H1 (cell line): Measurements from ENCODE around the gene TSC22D3. TPM values are rescaled to one million over a fixed set of nuclear protein-coding genes. Genes with fewer than 3 reads are reported as not detected.

Source experiments
- CTCF ChIA-PET: fragments of 300-600 bp; sonication (Branson Sonifier 250); formaldehyde crosslinking; loops from one replicate; lab custom pipeline; 2021; ENCODE audit not compliant: partially characterized antibody; lab: Charles Lee
- POLR2A ChIA-PET: fragments of 300-600 bp; sonication (Branson Sonifier 250); formaldehyde crosslinking; loops from one replicate; lab custom pipeline; 2021; ENCODE audit warnings: inconsistent platforms; ENCODE audit not compliant: partially characterized antibody; lab: Charles Lee
- DNase-seq, 2 experiments: peaks; one replicate each; pipeline versions ENCODE4 v3.0.0 to v3.0.0-alpha.2; 2010 to 2022; ENCODE audit warnings: low spot score in 2 of 2, low read depth in 1 of 2, mixed read lengths in 1 of 2
- FAIRE-seq: peaks from 2 replicates; lab custom pipeline; 2011; peaks lifted over from hg19 to GRCh38; lab: Jason Lieb, UNC
- H2AFZ ChIP-seq: 2 replicates; pipeline ENCODE4 v1.8.1; 2012; ENCODE audit warnings: low read length, inconsistent platforms
- H2AK5ac ChIP-seq: 2 replicates; pipeline ENCODE4 v1.6.1; 2013; ENCODE audit warnings: low read depth, low read length
- H2BK120ac ChIP-seq: replicated peaks from 2 replicates; pipeline ENCODE3; 2013; ENCODE audit warnings: low read depth, low read length, inconsistent platforms
- H2BK12ac ChIP-seq: 2 replicates; pipeline ENCODE4 v1.6.1; 2013; ENCODE audit warnings: low read depth, low read length
- H2BK15ac ChIP-seq: 2 replicates; pipeline ENCODE4 v1.6.1; 2013; ENCODE audit warnings: low read length
- H2BK20ac ChIP-seq: 2 replicates; pipeline ENCODE4 v1.6.1; 2013; ENCODE audit warnings: low read length
- H2BK5ac ChIP-seq: 2 replicates; pipeline ENCODE4 v1.6.1; 2013; ENCODE audit warnings: low read depth, low read length
- H3K14ac ChIP-seq: 2 replicates; pipeline ENCODE4 v1.6.1; 2013; ENCODE audit warnings: inconsistent platforms; ENCODE audit not compliant: insufficient read length
- H3K18ac ChIP-seq: 2 replicates; pipeline ENCODE4 v1.6.1; 2013; ENCODE audit warnings: low read length; ENCODE audit errors: extremely low read depth
- H3K23ac ChIP-seq: 2 replicates; pipeline ENCODE4 v1.6.1; 2013; ENCODE audit warnings: inconsistent platforms; ENCODE audit not compliant: insufficient read length
- H3K23me2 ChIP-seq: 2 replicates; pipeline ENCODE4 v1.6.1; 2013; ENCODE audit warnings: low read depth, low read length
- H3K27ac ChIP-seq: 2 replicates; pipeline ENCODE4 v1.6.1; 2011; ENCODE audit warnings: low read depth, low read length, inconsistent platforms
- H3K27me3 ChIP-seq, 4 experiments: replicated peaks in 1 of 4; 1 replicate in 1 of 4; 2 replicates in 3 of 4; pipeline versions ENCODE4 v1.6.1 to v1.8.1; 2011 to 2013; ENCODE audit warnings: low read length in 3 of 4, mild to moderate bottlenecking in 3 of 4, inconsistent platforms in 2 of 4, mixed read lengths in 2 of 4, moderate library complexity in 1 of 4; ENCODE audit not compliant: control insufficient read depth in 3 of 4, insufficient read depth in 3 of 4; ENCODE audit errors: extremely low read depth in 1 of 4
- H3K36me3 ChIP-seq, 4 experiments: 2 replicates each; pipeline versions ENCODE4 v1.6.1 to v1.8.1; 2011 to 2013; ENCODE audit warnings: mild to moderate bottlenecking in 4 of 4, low read length in 3 of 4, moderate library complexity in 2 of 4, control low read depth in 1 of 4, inconsistent platforms in 1 of 4; ENCODE audit not compliant: insufficient read depth in 4 of 4, control insufficient read depth in 2 of 4
- H3K4ac ChIP-seq: replicated peaks from 2 replicates; pipeline ENCODE3; 2013; ENCODE audit warnings: low read length, low read depth, mixed read lengths, inconsistent platforms; ENCODE audit not compliant: insufficient read length
- H3K4me1 ChIP-seq, 4 experiments: replicated peaks in 1 of 4; 1 replicate in 1 of 4; 2 replicates in 3 of 4; pipeline versions ENCODE4 v1.6.1 to v1.8.1; 2011 to 2013; ENCODE audit warnings: low read length in 3 of 4, inconsistent platforms in 2 of 4, mixed read lengths in 1 of 4; ENCODE audit not compliant: insufficient read depth in 4 of 4, control insufficient read depth in 3 of 4
- H3K4me2 ChIP-seq, 2 experiments: 2 replicates each; pipeline versions ENCODE4 v1.6.1 to v1.8.1; 2011 to 2013; ENCODE audit warnings: low read depth in 2 of 2, low read length in 2 of 2, control low read depth in 1 of 2, inconsistent platforms in 1 of 2, mild to moderate bottlenecking in 1 of 2; ENCODE audit not compliant: insufficient read depth in 1 of 2
- H3K4me3 ChIP-seq, 4 experiments: fragments of 200-600, 300-600 bp in 1 of 4; sonication (generic), shearing (Covaris generic), sonication (Bioruptor Twin) in 1 of 4; 2 replicates each; pipeline versions ENCODE4 v1.5.1 to v1.8.1; 2011 to 2016; ENCODE audit warnings: low read length in 4 of 4, low read depth in 3 of 4, control low read depth in 2 of 4, inconsistent platforms in 2 of 4, mild to moderate bottlenecking in 2 of 4, mixed read lengths in 1 of 4, moderate library complexity in 1 of 4; ENCODE audit not compliant: insufficient read depth in 2 of 4; ENCODE audit errors: extremely low read depth in 1 of 4
- H3K56ac ChIP-seq: replicated peaks from 2 replicates; pipeline ENCODE3; 2013; ENCODE audit warnings: low read depth, mild to moderate bottlenecking, mixed read lengths, low read length, inconsistent platforms; ENCODE audit not compliant: insufficient read length
- H3K79me1 ChIP-seq: 2 replicates; pipeline ENCODE4 v1.6.1; 2013; ENCODE audit warnings: low read depth, low read length, control low read depth
- H3K79me2 ChIP-seq, 2 experiments: 2 replicates each; pipeline versions ENCODE4 v1.6.1 to v1.8.1; 2012 to 2013; ENCODE audit warnings: low read length in 2 of 2, mild to moderate bottlenecking in 2 of 2, inconsistent platforms in 1 of 2; ENCODE audit not compliant: insufficient read depth in 2 of 2, control insufficient read depth in 1 of 2
- H3K9ac ChIP-seq, 4 experiments: replicated peaks in 1 of 4; 1 replicate in 1 of 4; 2 replicates in 3 of 4; pipeline versions ENCODE4 v1.6.1 to v1.8.1; 2011 to 2013; ENCODE audit warnings: low read depth in 3 of 4, low read length in 3 of 4, control low read depth in 2 of 4, mild to moderate bottlenecking in 2 of 4, moderate library complexity in 2 of 4, inconsistent platforms in 1 of 4; ENCODE audit errors: extremely low read depth in 1 of 4
- H3K9me3 ChIP-seq, 2 experiments: 2 replicates each; pipeline versions ENCODE4 v1.6.1 to v1.8.1; 2012 to 2013; ENCODE audit warnings: mild to moderate bottlenecking in 2 of 2, moderate library complexity in 2 of 2, control low read depth in 1 of 2, inconsistent platforms in 1 of 2, low read depth in 1 of 2, low read length in 1 of 2, mixed read lengths in 1 of 2; ENCODE audit not compliant: insufficient read depth in 2 of 2
- H4K20me1 ChIP-seq, 2 experiments: replicated peaks in 1 of 2; 2 replicates each; pipeline versions ENCODE3 to v1.8.1; 2011 to 2013; ENCODE audit warnings: inconsistent platforms in 2 of 2, low read length in 2 of 2, mild to moderate bottlenecking in 1 of 2; ENCODE audit not compliant: insufficient read depth in 2 of 2, control insufficient read depth in 1 of 2
- H4K5ac ChIP-seq: 2 replicates; pipeline ENCODE4 v1.6.1; 2013; ENCODE audit warnings: low read length, low read depth, mixed read lengths, inconsistent platforms; ENCODE audit not compliant: insufficient read length
- H4K8ac ChIP-seq: 2 replicates; pipeline ENCODE4 v1.8.0; 2013; ENCODE audit warnings: mild to moderate bottlenecking, moderate library complexity, low read length, inconsistent platforms; ENCODE audit not compliant: insufficient read depth; ENCODE audit errors: extremely low read depth
- H4K91ac ChIP-seq: replicated peaks from 2 replicates; pipeline ENCODE3; 2013; ENCODE audit warnings: low read length, mixed read lengths, inconsistent platforms; ENCODE audit not compliant: insufficient read length
- BACH1 ChIP-seq: IDR thresholded peaks from 2 replicates; pipeline ENCODE4 v1.6.1; 2012; ENCODE audit warnings: low read length, improper control_type of control experiment
- CBX8 ChIP-seq: fragments of 300-800, 300-1000 bp; sonication (generic); IDR thresholded peaks from 2 replicates; pipeline ENCODE4 v1.7.1; 2016; ENCODE audit warnings: low read depth, low read length, borderline replicate concordance
- CEBPB ChIP-seq: IDR thresholded peaks from 2 replicates; pipeline ENCODE4 v1.6.1; 2012; ENCODE audit warnings: low read depth, low read length
- CREB1 ChIP-seq: IDR thresholded peaks from 2 replicates; pipeline ENCODE4 v1.6.1; 2012; ENCODE audit warnings: inconsistent platforms
- CTBP2 ChIP-seq: IDR thresholded peaks from 2 replicates; pipeline ENCODE4 v1.7.0; 2011; ENCODE audit warnings: borderline replicate concordance, mild to moderate bottlenecking, moderate library complexity, mixed read lengths, low read length; ENCODE audit not compliant: insufficient read depth, insufficient read length
- EGR1 ChIP-seq: IDR thresholded peaks from 2 replicates; pipeline ENCODE4 v1.6.1; 2011; ENCODE audit warnings: low read depth, low read length, borderline replicate concordance
- EP300 ChIP-seq, 2 experiments: IDR thresholded peaks; 1 replicate in 1 of 2; 2 replicates in 1 of 2; pipeline ENCODE4 v1.6.1; 2011 to 2012; ENCODE audit warnings: low read depth in 2 of 2, low read length in 2 of 2, mild to moderate bottlenecking in 2 of 2, borderline replicate concordance in 1 of 2, inconsistent platforms in 1 of 2, moderate library complexity in 1 of 2
- SIN3A ChIP-seq, 2 experiments: IDR thresholded peaks in 1 of 2; conservative IDR thresholded peaks in 1 of 2; 2 replicates each; pipeline ENCODE4 v1.6.1; 2011 to 2012; ENCODE audit warnings: low read length in 2 of 2, improper control_type of control experiment in 1 of 2, low read depth in 1 of 2, mild to moderate bottlenecking in 1 of 2
- SIRT6 ChIP-seq: IDR thresholded peaks from one replicate; pipeline ENCODE4 v1.7.1; 2012; ENCODE audit warnings: low read length, inconsistent platforms
- SP1 ChIP-seq: IDR thresholded peaks from 2 replicates; pipeline ENCODE4 v1.6.1; 2011; ENCODE audit warnings: low read depth, low read length
- SRF ChIP-seq: IDR thresholded peaks from 2 replicates; pipeline ENCODE4 v1.6.1; 2011; ENCODE audit warnings: mild to moderate bottlenecking, low read depth, low read length, moderate library complexity
- TAF1 ChIP-seq: IDR thresholded peaks from 2 replicates; pipeline ENCODE4 v1.6.1; 2011; ENCODE audit warnings: mild to moderate bottlenecking, low read depth, low read length
- WGBS, 2 experiments: shearing (Covaris generic) in 1 of 2; methylation state at CpG; one replicate each; pipeline versions ENCODE4 v1.1.6 to v1.1.7; 2013 to 2015; ENCODE audit warnings: low lambda C conversion rate in 2 of 2, mixed read lengths in 2 of 2, inconsistent platforms in 1 of 2, low coverage in 1 of 2, missing lambda C conversion rate in 1 of 2; ENCODE audit not compliant: insufficient replicate concordance in 2 of 2, insufficient coverage in 1 of 2, insufficient read length in 1 of 2; ENCODE audit errors: extremely low coverage in 1 of 2, missing lambda C conversion rate in 1 of 2; 5-methylcytosine and 5-hydroxymethylcytosine counted together
- polyA plus RNA-seq, 7 experiments: library from polyadenylated mRNA; depleted of rRNA in 3 of 7; stranded (reverse) in 5 of 7; unstranded in 2 of 7; fragments of >200 nt in 5 of 7; fragments of 200-250 nt in 2 of 7; gene quantifications; 1 replicate in 5 of 7; 2 replicates in 1 of 7; 4 replicates in 1 of 7; pipeline versions ENCODE4 v1.2.1 to v1.2.3, GENCODE V29; 2011 to 2013; ENCODE audit warnings: missing spikeins in 2 of 7, mixed read lengths in 2 of 7
- total RNA-seq: library from RNA; stranded (reverse); fragmentation: NEBNext Ultra II Directional; extraction: Animal tissue kit (Norgen Biotek cat#: 25700); gene quantifications from 2 replicates; pipeline ENCODE4 v1.2.1, GENCODE V29; 2021
- TF ChIP-seq, protein P1 (sequence below): IDR thresholded peaks from 2 replicates; pipeline ENCODE4 v1.6.1; 2012; ENCODE audit warnings: low read length, inconsistent platforms

Gene TSC22D3
- total and polyA plus RNA-seq, 2 of the 8 experiments (the other 6 are each of a cell fraction or from before 2014, with no cell fraction given), result 7.6 to 12.9 TPM

DNA sequence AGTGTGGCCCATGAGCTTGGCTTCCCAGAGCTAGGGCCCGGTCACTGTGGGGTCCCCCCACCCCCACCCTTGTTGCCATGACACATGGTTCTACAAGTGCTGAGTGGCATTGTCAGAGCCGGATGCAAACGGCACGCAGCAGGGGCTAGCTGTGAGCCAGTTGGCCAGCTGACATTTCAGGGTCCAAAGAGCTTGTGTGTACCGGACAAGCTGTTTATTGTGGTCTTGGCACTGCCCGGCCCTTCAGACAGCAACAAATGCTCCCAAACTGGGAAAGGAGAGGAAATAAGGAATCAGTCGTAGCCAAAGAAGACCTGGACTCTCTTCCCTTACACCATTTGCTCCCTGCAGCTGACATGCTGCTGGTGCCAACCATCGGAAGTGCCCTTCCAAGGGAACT is 36.8 kb downstream of the TSC22D3 start:
- ChIA-PET CTCF (interaction anchor here (0.6 to 1.7 kb wide), 5 partner anchors 10 to 376 kb away, joined by 3 to 6 read pairs (median 4); no protein-coding TSS in a partner anchor), POLR2A (interaction anchor here (1.1 kb wide), 1 partner anchor 23 kb away, joined by 3 read pairs; no protein-coding TSS in a partner anchor)
- H3K36me3 ChIP-seq, result no peaks in the 10 kb centered on the region
- no peak overlapping the region for H2BK15ac ChIP-seq
- H3K14ac ChIP-seq, result no peak overlapping the region
- H3K4me2 ChIP-seq, result no peak overlapping the region
- H4K91ac ChIP-seq, result no peak overlapping the region
- 88% methylated on average over 5 of the region's 8 CpGs; no CpG with 5 or more reads in 1 of the 2 experiments for WGBS, 2 experiments
- H2BK120ac ChIP-seq, result no peak overlapping the region
- no peak overlapping the region for H3K27ac ChIP-seq
- H2BK12ac ChIP-seq, result no peak overlapping the region
- FAIRE-seq, result no peak
- H3K23ac ChIP-seq, result no peak overlapping the region
- H2BK5ac ChIP-seq, result no peak overlapping the region
- H3K4me1 ChIP-seq, result peaks cover 2 to 15% (median 7%) of the 10 kb centered on the region in 4 experiments; a peak in 6 of 7 replicates
- H2AK5ac ChIP-seq, result no peak overlapping the region
- H3K4ac ChIP-seq, result no peak overlapping the region
- no peak overlapping the region for H4K8ac ChIP-seq
- H4K5ac ChIP-seq, result no peak overlapping the region
- H3K27me3 ChIP-seq, result peaks cover 0 to 1% (median 0%) of the 10 kb centered on the region in 4 experiments; a peak in 1 of 7 replicates
- no peak overlapping the region for H3K4me3 ChIP-seq
- H3K79me1 ChIP-seq, result no peaks in the 10 kb centered on the region
- no peak for DNase-seq
- H3K23me2 ChIP-seq, result no peaks in the 10 kb centered on the region; the same call in 1 of the 2 replicates
- H2AFZ ChIP-seq, result no peak overlapping the region
- H2BK20ac ChIP-seq, result no peak overlapping the region
- no peak overlapping the region for H3K18ac ChIP-seq
- H3K9ac ChIP-seq, result no peak overlapping the region
- H3K56ac ChIP-seq, result no peak overlapping the region
- no peaks in the 10 kb centered on the region for H3K9me3 ChIP-seq
- H4K20me1 ChIP-seq, result no peaks in the 10 kb centered on the region
- H3K79me2 ChIP-seq, result no peaks in the 10 kb centered on the region
- TF ChIP-seq EGR1, result no peak
- TF ChIP-seq SP1, result no peak
- TF ChIP-seq CREB1, result no peak
- no peak for TF ChIP-seq TAF1
- no peak for TF ChIP-seq SIN3A (conservative IDR thresholded peaks at IDR 0.05 in 1 of 2, IDR thresholded peaks at IDR 0.05 in 1 of 2; ENCODE audit: low read depth in 1 of 2, low read length in 2 of 2)
- TF ChIP-seq, protein P1, sequence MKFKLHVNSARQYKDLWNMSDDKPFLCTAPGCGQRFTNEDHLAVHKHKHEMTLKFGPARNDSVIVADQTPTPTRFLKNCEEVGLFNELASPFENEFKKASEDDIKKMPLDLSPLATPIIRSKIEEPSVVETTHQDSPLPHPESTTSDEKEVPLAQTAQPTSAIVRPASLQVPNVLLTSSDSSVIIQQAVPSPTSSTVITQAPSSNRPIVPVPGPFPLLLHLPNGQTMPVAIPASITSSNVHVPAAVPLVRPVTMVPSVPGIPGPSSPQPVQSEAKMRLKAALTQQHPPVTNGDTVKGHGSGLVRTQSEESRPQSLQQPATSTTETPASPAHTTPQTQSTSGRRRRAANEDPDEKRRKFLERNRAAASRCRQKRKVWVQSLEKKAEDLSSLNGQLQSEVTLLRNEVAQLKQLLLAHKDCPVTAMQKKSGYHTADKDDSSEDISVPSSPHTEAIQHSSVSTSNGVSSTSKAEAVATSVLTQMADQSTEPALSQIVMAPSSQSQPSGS, result no peak
- no peak for TF ChIP-seq CBX8
- no peak for TF ChIP-seq SRF
- no peak for TF ChIP-seq BACH1
- TF ChIP-seq CEBPB, result no peak
- TF ChIP-seq EP300 (IDR thresholded peaks at IDR 0.05; ENCODE audit: borderline replicate concordance in 1 of 2, low read depth in 2 of 2, low read length in 2 of 2), result no peak
- TF ChIP-seq CTBP2, result no peak
- TF ChIP-seq SIRT6, result no peak
